Measurements from ENCODE around the gene KCNN1.
"Not testable (repeated sequence)": the region's sequence is repeated elsewhere in the genome, so short reads cannot be mapped to it uniquely, and the experiment has no call there.

The KCNN1 gene

GRCh38 chr19:17969096-17969792 is 2.3 kb downstream of the KCNN1 start:
- no peak for DNase-seq (ENCODE audit: low spot score)

- DNase-seq (ENCODE audit: low spot score), result no peak
Measured at GRCh38 chr19:17972230-17972629, 5.3 kb downstream of the KCNN1 start.

DNA sequence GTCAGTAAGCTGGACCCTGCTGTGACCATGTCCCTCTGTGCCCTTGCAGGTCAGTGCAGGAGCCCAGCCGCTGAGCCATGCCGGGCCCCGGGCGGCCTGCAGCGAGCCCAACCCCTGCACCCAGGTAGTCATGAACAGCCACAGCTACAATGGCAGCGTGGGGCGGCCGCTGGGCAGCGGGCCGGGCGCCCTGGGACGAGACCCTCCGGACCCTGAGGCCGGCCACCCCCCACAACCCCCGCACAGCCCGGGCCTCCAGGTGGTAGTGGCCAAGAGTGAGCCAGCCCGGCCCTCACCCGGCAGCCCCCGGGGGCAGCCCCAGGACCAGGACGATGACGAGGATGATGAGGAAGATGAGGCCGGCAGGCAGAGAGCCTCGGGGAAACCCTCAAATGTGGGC is 6.9 kb downstream of the KCNN1 start:
- no peak for DNase-seq (ENCODE audit: low spot score)

GRCh38 chr19:17974551-17974950 is 7.6 kb downstream of the KCNN1 start:
- DNase-seq (ENCODE audit: low spot score), result no peak

DNA sequence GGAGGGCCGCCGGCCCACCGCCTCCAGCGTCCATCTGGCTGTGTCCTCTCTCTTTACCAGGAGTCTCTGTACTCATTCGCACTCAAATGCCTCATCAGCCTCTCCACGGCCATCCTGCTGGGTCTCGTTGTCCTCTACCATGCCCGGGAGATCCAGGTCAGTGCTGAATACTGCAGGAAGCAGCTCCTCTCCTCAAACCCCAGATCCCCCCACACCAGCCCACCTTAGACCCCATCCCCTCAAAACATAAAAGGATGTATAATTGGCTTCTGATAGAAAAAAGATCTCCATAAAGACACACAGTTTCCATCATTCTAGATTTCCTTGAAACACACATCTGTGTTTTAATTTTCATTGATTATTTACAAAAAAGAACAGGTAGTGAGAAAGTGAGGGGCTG is 8.1 kb downstream of the KCNN1 start:
- DNase-seq (ENCODE audit: low spot score), result no peak

- DNase-seq (ENCODE audit: low spot score), result no peak
Measured at GRCh38 chr19:17977021-17977420, 10.1 kb downstream of the KCNN1 start.

GRCh38 chr19:17977488-17977887 is 10.6 kb downstream of the KCNN1 start:
- DNase-seq (ENCODE audit: low spot score), result no peak

GRCh38 chr19:17981611-17982010 is 14.7 kb downstream of the KCNN1 start:
- no peak for DNase-seq (ENCODE audit: low spot score)

DNA sequence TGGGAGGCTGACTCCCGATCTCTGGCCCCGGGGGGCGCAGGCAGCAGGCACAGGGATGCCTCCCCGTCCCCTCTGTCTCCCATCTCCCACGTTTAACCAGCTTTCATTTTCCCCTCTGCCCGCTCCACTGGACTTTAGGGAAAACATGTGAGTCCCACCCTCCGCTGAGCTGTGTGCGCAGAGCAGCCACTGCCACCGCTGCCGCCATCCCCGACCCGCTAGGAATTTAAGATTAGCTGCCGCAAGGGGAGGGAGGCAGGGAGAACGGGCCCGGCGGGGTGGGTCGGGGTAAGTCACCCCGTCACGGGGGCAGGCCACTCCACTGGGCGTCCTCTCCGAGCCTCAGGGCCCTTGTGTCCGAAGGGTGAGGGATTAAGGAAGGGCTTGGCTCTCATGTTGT is 15.5 kb downstream of the KCNN1 start:
- DNase-seq (ENCODE audit: low spot score), result no peak

- no peak for DNase-seq (ENCODE audit: low spot score)
Measured at GRCh38 chr19:17985037-17985818, 18.3 kb downstream of the KCNN1 start.

GRCh38 chr19:17986569-17986968 is 19.7 kb downstream of the KCNN1 start:
- not testable (repeated sequence) for DNase-seq (ENCODE audit: low spot score)

DNA sequence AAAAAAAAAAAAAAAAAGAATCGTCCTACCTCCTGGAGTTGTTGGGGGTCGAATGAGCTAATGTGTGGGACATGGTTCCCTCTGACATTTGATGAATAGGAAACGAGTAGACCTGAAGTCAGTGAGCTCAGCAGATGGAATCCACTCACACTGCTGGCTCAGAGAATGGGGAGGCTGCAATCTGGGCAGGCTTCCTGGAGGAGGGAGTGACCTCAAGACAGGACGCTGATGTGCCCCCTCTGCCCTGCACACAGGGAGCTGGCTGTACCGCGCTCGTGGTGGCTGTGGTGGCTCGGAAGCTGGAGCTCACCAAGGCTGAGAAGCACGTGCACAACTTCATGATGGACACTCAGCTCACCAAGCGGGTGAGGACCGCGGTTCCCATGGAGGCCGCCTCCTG is 21.3 kb downstream of the KCNN1 start:
- no peak for DNase-seq (ENCODE audit: low spot score)

DNA sequence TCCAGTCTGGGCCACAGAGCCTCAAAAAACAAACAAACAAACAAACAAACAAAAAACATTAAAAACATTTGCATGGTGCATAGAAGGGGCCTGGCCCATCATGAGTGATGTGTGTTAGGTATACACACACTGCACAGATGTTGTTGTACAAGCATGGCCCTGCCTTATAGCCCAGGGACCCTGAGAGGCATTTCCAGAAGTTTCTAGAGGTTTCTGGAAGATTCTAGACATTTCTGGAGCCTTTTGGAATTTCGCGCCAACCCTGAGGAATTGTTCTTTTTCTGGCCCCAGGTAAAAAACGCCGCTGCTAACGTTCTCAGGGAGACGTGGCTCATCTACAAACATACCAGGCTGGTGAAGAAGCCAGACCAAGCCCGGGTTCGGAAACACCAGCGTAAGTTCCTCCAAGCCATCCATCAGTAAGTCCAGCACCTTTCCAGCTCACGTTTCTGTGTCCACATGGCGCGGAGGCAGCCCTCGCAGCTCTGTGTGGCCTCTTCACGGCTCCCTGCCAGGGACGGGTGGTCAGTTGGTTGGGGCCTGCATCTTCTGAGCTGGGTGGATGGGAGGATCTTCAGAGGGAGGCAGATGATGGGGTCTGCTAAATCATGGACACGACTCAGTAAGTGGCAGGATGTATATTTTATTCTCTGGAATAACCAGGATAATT is 22.7 kb downstream of the KCNN1 start:
- DNase-seq (ENCODE audit: low spot score), result no peak

DNA sequence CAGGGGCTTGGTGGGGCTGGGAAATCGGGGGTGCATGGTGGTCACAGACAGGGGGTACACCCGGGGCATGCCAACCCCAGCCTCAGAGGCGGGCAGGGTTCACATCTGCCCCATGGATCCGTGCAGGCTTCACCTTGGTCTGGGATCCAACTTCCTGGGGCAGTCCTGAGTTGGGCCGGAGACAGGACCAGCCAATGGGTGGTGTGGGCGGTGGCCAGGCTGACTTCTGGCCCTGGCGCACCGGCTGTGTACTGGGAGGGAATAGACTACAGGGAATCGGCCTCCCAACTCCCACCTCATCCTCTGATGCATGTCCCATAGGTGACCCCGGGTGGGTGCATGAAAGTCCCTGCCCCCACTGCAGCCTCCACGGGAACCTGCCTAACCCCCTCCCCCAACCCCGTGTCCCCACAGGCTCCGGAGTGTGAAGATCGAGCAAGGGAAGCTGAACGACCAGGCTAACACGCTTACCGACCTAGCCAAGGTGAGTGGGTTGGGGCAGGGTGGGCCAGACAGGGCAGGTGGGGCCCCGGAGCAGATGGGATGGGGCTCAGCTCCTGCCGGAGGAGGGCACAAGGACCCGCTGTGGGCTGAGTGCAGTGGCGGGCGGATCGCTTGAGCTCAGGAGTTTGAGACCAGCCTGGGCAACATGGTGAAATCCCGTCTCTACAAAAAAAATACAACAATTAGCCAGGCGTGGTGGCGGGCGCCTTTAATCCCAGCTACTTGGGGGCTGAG is 26.3 kb downstream of the KCNN1 start:
- DNase-seq (ENCODE audit: low spot score), result no peak

DNA sequence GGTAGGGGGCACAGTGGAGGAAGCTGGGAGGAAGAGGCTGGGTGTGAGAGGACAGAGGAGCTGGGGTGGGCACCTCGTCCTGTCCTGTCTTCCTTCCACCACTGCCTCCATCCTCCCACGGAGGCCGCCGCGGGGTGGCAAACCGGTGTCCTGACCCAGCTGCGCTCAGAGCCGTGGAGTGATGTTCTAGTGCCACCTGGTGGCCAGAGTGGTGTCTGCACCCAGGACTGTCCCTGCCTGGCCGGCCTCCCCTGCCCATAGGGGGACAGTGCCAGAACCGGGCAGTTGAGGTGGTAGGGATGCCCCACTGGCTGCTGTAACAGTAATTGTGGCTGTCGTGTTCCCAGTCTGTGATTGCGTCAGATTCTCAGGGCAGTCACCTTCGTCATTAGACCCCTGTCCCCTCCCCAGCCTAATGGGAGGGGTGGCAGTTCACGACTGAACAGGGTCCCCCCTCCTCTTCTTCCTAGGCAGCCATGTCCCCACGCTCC is 30.0 kb downstream of the KCNN1 start:
- DNase-seq (ENCODE audit: low spot score), result peak; percentile 93

DNA sequence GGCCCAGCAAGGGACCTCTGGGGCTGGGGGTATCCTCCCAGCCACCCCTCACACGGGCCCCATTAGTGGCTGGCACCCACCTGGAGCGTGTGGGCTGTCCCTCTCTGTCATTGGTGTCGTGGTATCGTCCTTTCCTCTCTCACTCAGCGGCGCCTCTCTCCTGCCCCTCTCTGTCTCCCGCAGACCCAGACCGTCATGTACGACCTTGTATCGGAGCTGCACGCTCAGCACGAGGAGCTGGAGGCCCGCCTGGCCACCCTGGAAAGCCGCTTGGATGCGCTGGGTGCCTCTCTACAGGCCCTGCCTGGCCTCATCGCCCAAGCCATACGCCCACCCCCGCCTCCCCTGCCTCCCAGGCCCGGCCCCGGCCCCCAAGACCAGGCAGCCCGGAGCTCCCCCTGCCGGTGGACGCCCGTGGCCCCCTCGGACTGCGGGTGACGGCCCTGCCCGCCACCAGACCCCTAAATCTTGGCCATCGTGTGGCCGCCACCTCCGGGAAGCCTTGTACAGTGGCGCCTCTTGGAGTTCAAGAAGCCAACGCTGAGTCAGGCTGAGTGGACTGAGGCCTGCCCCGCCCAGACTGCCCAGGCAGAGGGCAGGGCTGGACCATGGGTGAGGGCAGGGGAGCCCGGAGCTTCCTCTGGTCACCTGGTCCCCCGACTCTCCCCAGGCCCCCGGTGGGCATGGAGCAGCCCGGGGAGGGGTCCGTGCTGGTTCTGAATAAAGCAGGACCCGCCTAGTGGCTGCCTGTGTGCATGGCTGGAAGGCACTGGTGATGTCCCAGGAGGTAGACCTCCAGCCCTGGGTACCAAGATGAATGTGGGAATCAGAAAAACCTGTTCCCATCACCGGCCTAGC is 31.3 kb downstream of the KCNN1 start:
- DNase-seq (ENCODE audit: low spot score), result peak; percentile 64

DNA sequence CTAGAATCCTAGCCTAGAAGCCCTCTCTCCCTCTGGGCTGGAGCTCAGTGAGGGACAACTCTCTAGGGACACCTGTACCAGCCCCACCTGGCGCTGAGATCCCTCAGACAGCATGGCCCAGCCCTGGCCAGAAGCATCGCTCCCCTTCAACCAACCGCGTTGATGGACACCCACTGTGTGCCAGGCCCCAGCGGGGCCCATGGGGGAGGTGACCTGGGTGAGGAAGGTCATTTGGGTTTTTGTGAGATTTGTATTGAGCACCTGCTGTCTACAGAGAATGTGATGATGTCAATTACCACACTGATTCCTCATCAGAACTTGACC is 31.9 kb downstream of the KCNN1 start:
- no peak for DNase-seq (ENCODE audit: low spot score)

DNA sequence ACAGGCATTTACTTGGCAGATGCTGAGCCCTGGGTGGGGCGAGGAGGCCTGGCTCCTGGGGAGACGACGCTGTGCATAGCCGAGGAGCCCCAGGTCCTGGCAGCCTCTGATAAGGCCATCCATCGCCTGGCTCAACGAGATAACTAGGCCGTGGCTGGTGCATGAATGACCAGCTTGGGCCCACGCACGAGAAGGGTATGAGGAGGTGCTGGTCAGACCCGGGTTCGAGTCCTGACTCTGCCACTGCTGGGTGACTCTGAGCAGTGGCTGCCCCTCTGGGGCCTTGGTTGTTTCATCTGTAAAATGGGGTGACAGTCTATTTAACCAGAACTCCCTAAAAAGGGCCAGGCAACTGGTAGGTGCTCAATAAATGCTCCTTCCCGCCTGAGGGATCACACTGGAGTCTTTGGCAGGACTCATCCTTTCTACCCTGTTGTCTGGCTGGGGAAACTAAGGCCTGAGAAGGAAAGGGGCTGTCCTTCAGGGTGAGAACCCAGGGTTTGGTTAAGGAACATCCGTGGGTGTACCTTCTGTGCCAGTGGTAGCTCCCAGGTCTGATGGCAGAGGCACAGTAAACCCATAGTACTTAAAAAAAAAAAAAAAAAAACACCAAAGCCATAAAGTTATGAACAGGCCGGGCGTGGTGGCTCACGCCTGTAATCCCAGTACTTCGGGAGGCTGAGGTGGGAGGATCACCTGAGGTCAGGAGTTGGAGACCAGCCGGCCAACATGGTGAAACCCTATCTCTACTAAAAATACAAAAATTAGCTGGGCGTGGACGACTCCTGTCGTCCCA is 33.0 kb downstream of the KCNN1 start:
- no peak for DNase-seq (ENCODE audit: low spot score)

DNA sequence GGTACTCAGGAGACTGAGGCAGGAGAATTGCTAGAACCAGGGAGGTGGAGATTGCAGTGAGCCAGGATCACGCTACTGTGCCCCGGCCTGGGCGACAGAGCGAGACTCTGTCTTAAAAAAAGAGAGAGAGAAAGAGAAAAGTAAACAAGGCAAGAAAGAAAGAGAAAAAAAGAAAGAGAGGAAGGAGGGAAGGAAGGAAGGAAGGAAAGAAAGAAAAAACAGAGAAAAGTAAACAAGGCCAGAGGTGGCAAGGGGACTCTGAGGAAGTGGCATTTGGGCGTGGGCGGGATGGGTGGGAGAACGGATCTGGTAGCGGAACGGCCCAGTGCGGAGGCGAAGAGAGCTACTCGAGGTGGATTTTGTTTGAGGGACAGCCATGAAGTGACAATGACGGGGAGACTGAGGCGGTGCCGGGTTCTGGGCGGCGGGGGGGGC is 33.6 kb downstream of the KCNN1 start:
- DNase-seq (ENCODE audit: low spot score), result no peak

All from AG08396 (cell line).